GM23338 (cell line): ENCODE results near the gene CRYBG1. TPM values are rescaled to one million over a fixed set of nuclear protein-coding genes. Genes with fewer than 3 reads are reported as not detected.

Source experiments
- ATAC-seq: fragments of 200-7000 bp; cut with Tn5 transposase; 3 replicates; pipeline ENCODE4 v1.9.1; 2020
- DNase-seq: peaks from one replicate; pipeline ENCODE4 v3.0.0-alpha.2; 2015; ENCODE audit warnings: low spot score
- H2AFZ ChIP-seq: fragments of 200-600 bp; sonication (generic); 2 replicates; pipeline ENCODE4 v1.8.0; 2016; ENCODE audit warnings: antibody characterized with exemption, mild to moderate bottlenecking, moderate library complexity
- H3F3A ChIP-seq: fragments of 200-600 bp; sonication (generic); replicated peaks from 2 replicates; pipeline ENCODE4 v1.8.0; 2017; ENCODE audit warnings: antibody characterized with exemption, mixed run types, low read depth
- H3K27ac ChIP-seq: fragments of 200-600 bp; sonication (generic); 2 replicates; pipeline ENCODE4 v1.6.1; 2016; ENCODE audit warnings: low read depth
- H3K27me3 ChIP-seq: fragments of 200-600 bp; sonication (generic); 2 replicates; pipeline ENCODE4 v1.8.0; 2016; ENCODE audit warnings: mild to moderate bottlenecking, mixed run types, moderate library complexity; ENCODE audit not compliant: insufficient read depth
- H3K36me3 ChIP-seq: fragments of 200-600 bp; sonication (generic); 2 replicates; pipeline ENCODE4 v1.8.0; 2016; ENCODE audit warnings: mild to moderate bottlenecking; ENCODE audit not compliant: insufficient read depth
- H3K4me1 ChIP-seq: fragments of 200-600 bp; sonication (generic); 2 replicates; pipeline ENCODE4 v1.8.0; 2016; ENCODE audit warnings: mild to moderate bottlenecking, moderate library complexity; ENCODE audit not compliant: insufficient read depth
- H3K4me2 ChIP-seq: fragments of 200-600 bp; sonication (generic); 2 replicates; pipeline ENCODE4 v1.7.1; 2017; ENCODE audit warnings: mixed run types
- H3K4me3 ChIP-seq: fragments of 200-600 bp; sonication (generic); 2 replicates; pipeline ENCODE4 v1.6.1; 2016; ENCODE audit warnings: mixed run types
- H3K79me2 ChIP-seq: fragments of 200-600 bp; sonication (generic); replicated peaks from 2 replicates; pipeline ENCODE4 v1.8.0; 2017; ENCODE audit warnings: mild to moderate bottlenecking; ENCODE audit not compliant: insufficient read depth
- H3K9me2 ChIP-seq: fragments of 200-600 bp; sonication (generic); 2 replicates; pipeline ENCODE4 v1.8.0; 2017; ENCODE audit not compliant: insufficient read depth
- H4K20me1 ChIP-seq: fragments of 200-600 bp; sonication (generic); replicated peaks from 2 replicates; pipeline ENCODE4 v1.8.0; 2017; ENCODE audit warnings: mild to moderate bottlenecking; ENCODE audit not compliant: insufficient read depth
- H3K27ac Mint-ChIP-seq: 2 replicates; pipeline ENCODE4 v1.8.0; 2020; ENCODE audit warnings: inconsistent platforms, mild to moderate bottlenecking, moderate library complexity, mixed read lengths
- H3K27me3 Mint-ChIP-seq: 3 replicates; pipeline ENCODE4 v1.8.0; 2022; ENCODE audit warnings: low read depth, mild to moderate bottlenecking, moderate library complexity, mixed read lengths, inconsistent platforms; ENCODE audit not compliant: insufficient read depth, poor library complexity
- H3K36me3 Mint-ChIP-seq: 3 replicates; pipeline ENCODE4 v1.8.0; 2021; ENCODE audit warnings: low read depth, mild to moderate bottlenecking, inconsistent platforms, moderate library complexity, mixed read lengths
- H3K4me1 Mint-ChIP-seq: 3 replicates; pipeline ENCODE4 v1.8.0; 2020; ENCODE audit warnings: mild to moderate bottlenecking, inconsistent platforms, mixed read lengths
- H3K4me3 Mint-ChIP-seq: 3 replicates; pipeline ENCODE4 v1.8.0; 2021; ENCODE audit warnings: moderate library complexity, mild to moderate bottlenecking, inconsistent platforms, mixed read lengths
- H3K9me3 Mint-ChIP-seq: 3 replicates; pipeline ENCODE4 v1.8.0; 2020; ENCODE audit warnings: moderate library complexity, mild to moderate bottlenecking, inconsistent platforms, mixed read lengths
- CREB1 ChIP-seq: fragments of 250-450 bp; sonication (Bioruptor Pico); IDR thresholded peaks from 2 replicates; pipeline ENCODE4 v1.5.0; 2020; ENCODE audit warnings: low read depth, mild to moderate bottlenecking, moderate library complexity
- CTCF ChIP-seq, 2 experiments: fragments of 200-600 bp in 1 of 2; sonication (generic) in 1 of 2; conservative IDR thresholded peaks; 2 replicates each; pipeline versions ENCODE4 v1.5.1 to v1.6.1; 2016 to 2017; ENCODE audit warnings: antibody characterized with exemption in 2 of 2, low read depth in 2 of 2, mild to moderate bottlenecking in 2 of 2, moderate library complexity in 1 of 2
- ETS1 ChIP-seq: IDR thresholded peaks from 2 replicates; pipeline ENCODE4 v1.6.1; 2016; ENCODE audit warnings: antibody characterized with exemption
- EZH2 ChIP-seq: fragments of 200-600 bp; sonication (generic); IDR thresholded peaks from one replicate; pipeline ENCODE4 v1.8.0; 2017; ENCODE audit warnings: antibody characterized with exemption, mild to moderate bottlenecking, low read depth; ENCODE audit not compliant: unreplicated experiment
- EZH2phosphoT487 ChIP-seq: fragments of 200-600 bp; sonication (generic); IDR thresholded peaks from one replicate; pipeline ENCODE4 v1.8.1; 2018; ENCODE audit warnings: antibody characterized with exemption; ENCODE audit not compliant: unreplicated experiment
- JUNB ChIP-seq: IDR thresholded peaks from one replicate; pipeline ENCODE4 v1.6.1; 2016; ENCODE audit warnings: antibody characterized with exemption; ENCODE audit not compliant: unreplicated experiment
- NANOG ChIP-seq: IDR thresholded peaks from 2 replicates; pipeline ENCODE4 v1.6.1; 2016; ENCODE audit warnings: antibody characterized with exemption, borderline replicate concordance
- POLR2AphosphoS5 ChIP-seq: IDR thresholded peaks from 2 replicates; pipeline ENCODE4 v1.6.1; 2016; ENCODE audit warnings: antibody characterized with exemption, low read depth
- REST ChIP-seq: IDR thresholded peaks from one replicate; pipeline ENCODE4 v1.6.1; 2018; ENCODE audit warnings: antibody characterized with exemption; ENCODE audit not compliant: unreplicated experiment
- STAT1 ChIP-seq: IDR thresholded peaks from one replicate; pipeline ENCODE4 v1.6.1; 2016; ENCODE audit warnings: antibody characterized with exemption; ENCODE audit not compliant: unreplicated experiment
- ZNF114 ChIP-seq: fragments of 250-450 bp; sonication (Bioruptor Pico); IDR thresholded peaks from 2 replicates; pipeline ENCODE4 v1.5.0; 2020; ENCODE audit warnings: mild to moderate bottlenecking, moderate library complexity
- ZNF331 ChIP-seq: fragments of 250-450 bp; sonication (Bioruptor Pico); IDR thresholded peaks from 2 replicates; pipeline ENCODE4 v1.5.0; 2020; ENCODE audit warnings: low read depth, mild to moderate bottlenecking, moderate library complexity
- ZNF462 ChIP-seq: fragments of 250-450 bp; sonication (Bioruptor Pico); IDR thresholded peaks from 2 replicates; pipeline ENCODE4 v1.5.0; 2020; ENCODE audit warnings: mild to moderate bottlenecking, moderate library complexity
- polyA plus RNA-seq: library from polyadenylated mRNA; unstranded; fragments of >200 nt; fragmentation: Nextera tagmentation; extraction: Ambion mirVana; gene quantifications from 2 replicates; pipeline ENCODE4 v1.2.1, GENCODE V29; 2016
- total RNA-seq: library from RNA; depleted of rRNA; stranded (reverse); fragments of >200 nt; shearing (Covaris generic); gene quantifications from 2 replicates; pipeline ENCODE4 v1.2.3, GENCODE V29; 2014

CRYBG1 gene
- total and polyA plus RNA-seq, 2 experiments from 2014 or later: 3.7 to 17.2 TPM

GRCh38 chr6:106534564-106534982 lies 174.1 kb downstream of the CRYBG1 start:
- H3K4me1 ChIP-seq: peaks cover 12% of the 10 kb centered on the region; the same call in 1 of the 2 replicates
- Mint-ChIP-seq H3K4me1 (peaks cover 23% of the 10 kb centered on the region; the same call in 2 of the 3 replicates), H3K27ac (no peak overlapping the region), H3K4me3 (no peak overlapping the region), H3K9me3 (no peaks in the 10 kb centered on the region), H3K27me3 (peaks cover under 1% of the 10 kb centered on the region), H3K36me3 (no peaks in the 10 kb centered on the region)
- H2AFZ ChIP-seq: no peak overlapping the region
- no peaks in the 10 kb centered on the region for H3K9me2 ChIP-seq
- ATAC-seq (no peak), DNase-seq (no peak)
- TF ChIP-seq CTCF (conservative IDR thresholded peaks at IDR 0.05; ENCODE audit: low read depth in 2 of 2): no peak
- no peak for TF ChIP-seq STAT1
- TF ChIP-seq ZNF462 (CRISPR knock-in tag): no peak
- no peak for TF ChIP-seq EZH2
- no peak for TF ChIP-seq ZNF331 (CRISPR knock-in tag)
- TF ChIP-seq JUNB: no peak
- no peak for TF ChIP-seq ETS1
- no peak for TF ChIP-seq ZNF114 (CRISPR knock-in tag)
- TF ChIP-seq CREB1 (CRISPR knock-in tag): no peak
- TF ChIP-seq REST: no peak
- TF ChIP-seq EZH2phosphoT487: no peak
- no peak for TF ChIP-seq POLR2AphosphoS5
- TF ChIP-seq NANOG: no peak
- no peaks in the 10 kb centered on the region for H3K27me3 ChIP-seq
- no peak overlapping the region for H3K4me2 ChIP-seq
- H3K79me2 ChIP-seq: no peaks in the 10 kb centered on the region
- H3K27ac ChIP-seq: no peak overlapping the region
- H3K36me3 ChIP-seq: no peaks in the 10 kb centered on the region
- H4K20me1 ChIP-seq: no peaks in the 10 kb centered on the region
- no peaks in the 10 kb centered on the region for H3F3A ChIP-seq
- H3K4me3 ChIP-seq: no peak overlapping the region
